Fibroblast of lung (primary cell): Measurements from ENCODE around the gene SEMA4C.

Source experiments
- EZH2 ChIP-seq: IDR thresholded peaks from 2 replicates; pipeline ENCODE4 v1.5.1; 2012; ENCODE audit warnings: low read length, control low read depth, mild to moderate bottlenecking; ENCODE audit errors: missing control alignments
- TF ChIP-seq, protein P1 (sequence below), 2 donors: IDR thresholded peaks in 1 of 2; conservative IDR thresholded peaks in 1 of 2; 1 replicate in 1 of 2; 2 replicates in 1 of 2; pipeline ENCODE4 v1.5.1; 2011 to 2012; ENCODE audit warnings: low read length in 2 of 2, control low read depth in 1 of 2, inconsistent platforms in 1 of 2, low read depth in 1 of 2, mild to moderate bottlenecking in 1 of 2

DNA sequence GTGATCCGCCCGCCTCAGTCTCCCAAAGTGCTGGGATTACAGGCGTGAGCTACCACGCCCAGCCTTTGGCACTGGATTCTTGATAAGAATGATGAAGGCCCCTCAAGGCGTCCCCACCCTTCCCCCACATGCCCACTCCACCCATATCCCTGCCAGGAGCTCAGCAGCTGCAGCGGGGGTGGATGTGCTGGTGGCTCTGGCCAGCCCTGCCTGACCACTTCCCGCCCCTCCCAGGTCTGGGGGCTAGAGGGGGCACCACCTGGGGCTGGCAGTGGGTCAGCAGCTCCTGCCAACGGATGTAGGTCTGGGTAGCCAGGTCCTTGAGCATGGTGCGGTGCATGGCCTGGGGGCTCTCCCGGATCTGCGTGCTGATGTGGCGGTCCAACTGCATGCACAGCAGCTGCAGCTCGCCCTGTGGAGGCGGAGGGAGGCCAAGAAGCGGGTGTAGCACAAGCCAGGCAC, 7.8 kb upstream of the SEMA4C start:
- no peak for TF ChIP-seq EZH2
- TF ChIP-seq, protein P1, sequence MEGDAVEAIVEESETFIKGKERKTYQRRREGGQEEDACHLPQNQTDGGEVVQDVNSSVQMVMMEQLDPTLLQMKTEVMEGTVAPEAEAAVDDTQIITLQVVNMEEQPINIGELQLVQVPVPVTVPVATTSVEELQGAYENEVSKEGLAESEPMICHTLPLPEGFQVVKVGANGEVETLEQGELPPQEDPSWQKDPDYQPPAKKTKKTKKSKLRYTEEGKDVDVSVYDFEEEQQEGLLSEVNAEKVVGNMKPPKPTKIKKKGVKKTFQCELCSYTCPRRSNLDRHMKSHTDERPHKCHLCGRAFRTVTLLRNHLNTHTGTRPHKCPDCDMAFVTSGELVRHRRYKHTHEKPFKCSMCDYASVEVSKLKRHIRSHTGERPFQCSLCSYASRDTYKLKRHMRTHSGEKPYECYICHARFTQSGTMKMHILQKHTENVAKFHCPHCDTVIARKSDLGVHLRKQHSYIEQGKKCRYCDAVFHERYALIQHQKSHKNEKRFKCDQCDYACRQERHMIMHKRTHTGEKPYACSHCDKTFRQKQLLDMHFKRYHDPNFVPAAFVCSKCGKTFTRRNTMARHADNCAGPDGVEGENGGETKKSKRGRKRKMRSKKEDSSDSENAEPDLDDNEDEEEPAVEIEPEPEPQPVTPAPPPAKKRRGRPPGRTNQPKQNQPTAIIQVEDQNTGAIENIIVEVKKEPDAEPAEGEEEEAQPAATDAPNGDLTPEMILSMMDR (conservative IDR thresholded peaks at IDR 0.05 in 1 of 2, IDR thresholded peaks at IDR 0.05 in 1 of 2; ENCODE audit: low read depth in 1 of 2, low read length in 2 of 2): no peak
